SU-DHL-6 (cell line): ENCODE measurements around the gene DNAJC12.

Experiments used
- EZH2phosphoT487 ChIP-seq: fragments of 200-600 bp; sonication (generic), shearing (Covaris generic); conservative IDR thresholded peaks from 2 replicates; pipeline ENCODE4 v1.6.1; 2018; ENCODE audit warnings: mild to moderate bottlenecking, antibody characterized with exemption, low read length, moderate library complexity, mixed read lengths
- TF ChIP-seq, protein P1 (sequence below): fragments of 200-600 bp; sonication (generic); IDR thresholded peaks from one replicate; pipeline ENCODE4 v1.5.1; 2017; ENCODE audit warnings: antibody characterized with exemption, mild to moderate bottlenecking, low read length, moderate library complexity; ENCODE audit not compliant: insufficient read depth, poor library complexity, severe bottlenecking

DNA sequence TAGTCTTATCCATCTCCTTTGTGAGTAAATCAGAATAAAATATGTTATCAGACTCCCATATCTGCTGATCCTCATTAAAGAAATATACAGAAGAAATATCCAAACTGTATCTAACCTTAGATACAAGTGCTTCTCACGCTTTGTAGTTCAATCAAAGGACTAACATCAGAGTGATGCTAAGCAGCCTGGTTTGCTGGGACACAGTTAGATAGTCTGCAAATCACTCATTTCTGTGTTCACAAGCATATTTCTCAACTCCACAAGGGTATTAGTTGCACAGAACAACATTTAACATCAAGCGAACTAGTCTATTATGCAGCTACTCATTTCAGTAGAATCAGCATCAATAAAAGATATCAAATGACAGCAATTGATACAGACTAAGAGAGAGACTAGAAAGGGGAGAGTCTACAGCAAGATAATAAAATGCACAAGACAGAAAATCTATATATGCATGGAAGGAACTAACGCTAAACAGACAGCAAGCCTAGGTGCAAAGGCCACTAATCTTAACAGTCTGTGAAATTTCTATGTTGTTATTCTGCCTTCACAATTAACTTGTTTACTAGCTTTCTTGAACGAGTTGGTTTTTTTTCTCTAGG lies 30.0 kb downstream of the DNAJC12 start:
- TF ChIP-seq, protein P1, sequence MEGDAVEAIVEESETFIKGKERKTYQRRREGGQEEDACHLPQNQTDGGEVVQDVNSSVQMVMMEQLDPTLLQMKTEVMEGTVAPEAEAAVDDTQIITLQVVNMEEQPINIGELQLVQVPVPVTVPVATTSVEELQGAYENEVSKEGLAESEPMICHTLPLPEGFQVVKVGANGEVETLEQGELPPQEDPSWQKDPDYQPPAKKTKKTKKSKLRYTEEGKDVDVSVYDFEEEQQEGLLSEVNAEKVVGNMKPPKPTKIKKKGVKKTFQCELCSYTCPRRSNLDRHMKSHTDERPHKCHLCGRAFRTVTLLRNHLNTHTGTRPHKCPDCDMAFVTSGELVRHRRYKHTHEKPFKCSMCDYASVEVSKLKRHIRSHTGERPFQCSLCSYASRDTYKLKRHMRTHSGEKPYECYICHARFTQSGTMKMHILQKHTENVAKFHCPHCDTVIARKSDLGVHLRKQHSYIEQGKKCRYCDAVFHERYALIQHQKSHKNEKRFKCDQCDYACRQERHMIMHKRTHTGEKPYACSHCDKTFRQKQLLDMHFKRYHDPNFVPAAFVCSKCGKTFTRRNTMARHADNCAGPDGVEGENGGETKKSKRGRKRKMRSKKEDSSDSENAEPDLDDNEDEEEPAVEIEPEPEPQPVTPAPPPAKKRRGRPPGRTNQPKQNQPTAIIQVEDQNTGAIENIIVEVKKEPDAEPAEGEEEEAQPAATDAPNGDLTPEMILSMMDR = no peak
- TF ChIP-seq EZH2phosphoT487 = no peak
